Uterus (tissue), 2 donors: ENCODE data around the gene BDKRB2.

Experiments
- POLR2A ChIP-seq, 2 donors: fragments of 450-650 bp; IDR thresholded peaks; one replicate each; pipeline ENCODE4 v1.6.1; 2016; ENCODE audit warnings: antibody characterized with exemption in 2 of 2, mild to moderate bottlenecking in 1 of 2, moderate library complexity in 1 of 2
- TF ChIP-seq, protein P1 (sequence below), 4 experiments: fragments of 200-600 bp in 2 of 4; fragments of 450-650 bp in 2 of 4; sonication (generic) in 2 of 4; IDR thresholded peaks; one replicate each; pipeline ENCODE4 v1.5.1; 2016 to 2019; ENCODE audit warnings: antibody characterized with exemption in 4 of 4, mild to moderate bottlenecking in 2 of 4, moderate library complexity in 1 of 4

DNA sequence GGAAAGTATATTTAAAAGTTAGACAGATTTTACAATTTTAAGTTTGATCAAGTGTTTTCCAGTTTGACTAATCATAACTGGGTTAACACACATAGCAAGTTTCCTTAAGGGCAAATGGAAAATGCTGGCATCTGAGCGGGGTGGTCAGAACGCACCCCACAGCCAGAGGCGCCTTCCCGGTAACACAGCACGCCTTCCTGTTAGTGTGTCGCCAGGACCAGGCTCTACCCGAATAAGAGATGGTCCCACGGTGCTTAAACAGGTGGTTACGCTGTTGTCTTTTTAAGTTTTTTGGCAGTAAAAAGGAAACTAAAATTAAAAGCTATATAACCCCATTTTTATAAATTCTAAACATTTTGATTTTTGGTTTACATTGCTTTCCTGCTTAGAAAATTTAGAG, 79.4 kb downstream of the BDKRB2 start:
- TF ChIP-seq, protein P1, sequence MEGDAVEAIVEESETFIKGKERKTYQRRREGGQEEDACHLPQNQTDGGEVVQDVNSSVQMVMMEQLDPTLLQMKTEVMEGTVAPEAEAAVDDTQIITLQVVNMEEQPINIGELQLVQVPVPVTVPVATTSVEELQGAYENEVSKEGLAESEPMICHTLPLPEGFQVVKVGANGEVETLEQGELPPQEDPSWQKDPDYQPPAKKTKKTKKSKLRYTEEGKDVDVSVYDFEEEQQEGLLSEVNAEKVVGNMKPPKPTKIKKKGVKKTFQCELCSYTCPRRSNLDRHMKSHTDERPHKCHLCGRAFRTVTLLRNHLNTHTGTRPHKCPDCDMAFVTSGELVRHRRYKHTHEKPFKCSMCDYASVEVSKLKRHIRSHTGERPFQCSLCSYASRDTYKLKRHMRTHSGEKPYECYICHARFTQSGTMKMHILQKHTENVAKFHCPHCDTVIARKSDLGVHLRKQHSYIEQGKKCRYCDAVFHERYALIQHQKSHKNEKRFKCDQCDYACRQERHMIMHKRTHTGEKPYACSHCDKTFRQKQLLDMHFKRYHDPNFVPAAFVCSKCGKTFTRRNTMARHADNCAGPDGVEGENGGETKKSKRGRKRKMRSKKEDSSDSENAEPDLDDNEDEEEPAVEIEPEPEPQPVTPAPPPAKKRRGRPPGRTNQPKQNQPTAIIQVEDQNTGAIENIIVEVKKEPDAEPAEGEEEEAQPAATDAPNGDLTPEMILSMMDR (IDR thresholded peaks at IDR 0.05) = no peak
- TF ChIP-seq POLR2A (IDR thresholded peaks at IDR 0.05) = no peak
